Measurements from ENCODE around the gene PYCR2.

- TF ChIP-seq CTCF (IDR thresholded peaks at IDR 0.05; ENCODE audit: poor library complexity, severe bottlenecking): no peak
- TF ChIP-seq REST (IDR thresholded peaks at IDR 0.05; ENCODE audit: borderline replicate concordance): no peak
- no peak for TF ChIP-seq EP300 (conservative IDR thresholded peaks at IDR 0.05; ENCODE audit: poor library complexity, severe bottlenecking)
- TF ChIP-seq MXI1 (conservative IDR thresholded peaks at IDR 0.05; ENCODE audit: poor library complexity, severe bottlenecking): no peak
- TF ChIP-seq RAD21 (conservative IDR thresholded peaks at IDR 0.05): no peak
- no peak for TF ChIP-seq POLR2AphosphoS5 (IDR thresholded peaks at IDR 0.05)
Measured at GRCh38 chr1:225945564-225945963, 21.5 kb upstream of the PYCR2 start.

Data from neural cell (in vitro differentiated cells).